ENCODE data around the gene DCLK1. TPM values are rescaled to one million over a fixed set of nuclear protein-coding genes. Genes with fewer than 3 reads are reported as not detected.

Gene DCLK1
- total RNA-seq, 1 donor from 2014 or later = 7.9 TPM

GRCh38 chr13:36038785-36039555, 92.2 kb downstream of the DCLK1 start:
- no peak for DNase-seq (ENCODE audit: low spot score)
- no peak overlapping the region for H3K27ac Mint-ChIP-seq (ENCODE audit: unreplicated experiment)
- peaks cover 11% of the 10 kb centered on the region for H3K27me3 Mint-ChIP-seq (ENCODE audit: low read depth)
- no peaks in the 10 kb centered on the region for H3K36me3 Mint-ChIP-seq (ENCODE audit: low read depth)
- no peak overlapping the region for H3K4me3 Mint-ChIP-seq (ENCODE audit: unreplicated experiment)
- TF ChIP-seq CTCF (IDR thresholded peaks at IDR 0.05) = no peak
- peaks cover 5% of the 10 kb centered on the region for H3K4me1 Mint-ChIP-seq (ENCODE audit: low read depth)
- peaks cover 4% of the 10 kb centered on the region for H3K9me3 Mint-ChIP-seq (ENCODE audit: low read depth)

GRCh38 chr13:36033035-36033434, 98.1 kb downstream of the DCLK1 start:
- no peak for TF ChIP-seq CTCF (IDR thresholded peaks at IDR 0.05)

GRCh38 chr13:36031490-36031889, 99.7 kb downstream of the DCLK1 start:
- no peaks in the 10 kb centered on the region for H3K36me3 Mint-ChIP-seq (ENCODE audit: low read depth)
- peaks cover 22% of the 10 kb centered on the region for H3K4me1 Mint-ChIP-seq (ENCODE audit: low read depth)
- TF ChIP-seq CTCF (IDR thresholded peaks at IDR 0.05) = no peak
- DNase-seq (ENCODE audit: low spot score) = no peak
- no peak overlapping the region for H3K27ac Mint-ChIP-seq (ENCODE audit: unreplicated experiment)
- no peaks in the 10 kb centered on the region for H3K9me3 Mint-ChIP-seq (ENCODE audit: low read depth)
- H3K27me3 Mint-ChIP-seq (ENCODE audit: low read depth) = peaks cover 4% of the 10 kb centered on the region
- no peak overlapping the region for H3K4me3 Mint-ChIP-seq (ENCODE audit: unreplicated experiment)

More at GRCh38 chr13:36033035-36033434, 98.1 kb downstream of the DCLK1 start:
- H3K27ac Mint-ChIP-seq (ENCODE audit: unreplicated experiment) = no peak overlapping the region
- H3K4me3 Mint-ChIP-seq (ENCODE audit: unreplicated experiment) = no peak overlapping the region
- no peak for DNase-seq (ENCODE audit: low spot score)
- H3K27me3 Mint-ChIP-seq (ENCODE audit: low read depth) = peaks cover 6% of the 10 kb centered on the region
- H3K4me1 Mint-ChIP-seq (ENCODE audit: low read depth) = peaks cover 22% of the 10 kb centered on the region
- no peaks in the 10 kb centered on the region for H3K36me3 Mint-ChIP-seq (ENCODE audit: low read depth)
- peaks cover 4% of the 10 kb centered on the region for H3K9me3 Mint-ChIP-seq (ENCODE audit: low read depth)

GRCh38 chr13:36030670-36031331, 100.4 kb downstream of the DCLK1 start:
- no peak overlapping the region for H3K4me3 Mint-ChIP-seq (ENCODE audit: unreplicated experiment)
- H3K36me3 Mint-ChIP-seq (ENCODE audit: low read depth) = no peaks in the 10 kb centered on the region
- H3K27me3 Mint-ChIP-seq (ENCODE audit: low read depth) = peaks cover 4% of the 10 kb centered on the region
- DNase-seq (ENCODE audit: low spot score) = no peak
- H3K27ac Mint-ChIP-seq (ENCODE audit: unreplicated experiment) = peak overlapping the region; percentile 24
- H3K9me3 Mint-ChIP-seq (ENCODE audit: low read depth) = no peaks in the 10 kb centered on the region
- peaks cover 22% of the 10 kb centered on the region for H3K4me1 Mint-ChIP-seq (ENCODE audit: low read depth)
- TF ChIP-seq CTCF (IDR thresholded peaks at IDR 0.05) = no peak

- no peaks in the 10 kb centered on the region for H3K27me3 Mint-ChIP-seq (ENCODE audit: low read depth)
- no peak for DNase-seq (ENCODE audit: low spot score)
- no peaks in the 10 kb centered on the region for H3K9me3 Mint-ChIP-seq (ENCODE audit: low read depth)
- H3K4me3 Mint-ChIP-seq (ENCODE audit: unreplicated experiment) = no peak overlapping the region
- peak overlapping the region; percentile 75 for H3K27ac Mint-ChIP-seq (ENCODE audit: unreplicated experiment)
- no peaks in the 10 kb centered on the region for H3K36me3 Mint-ChIP-seq (ENCODE audit: low read depth)
- H3K4me1 Mint-ChIP-seq (ENCODE audit: low read depth) = peaks cover 22% of the 10 kb centered on the region
- no peak for TF ChIP-seq CTCF (IDR thresholded peaks at IDR 0.05)
These were observed 102.0 kb downstream of the DCLK1 start for GRCh38 chr13:36029166-36029565.
